GM12892 (cell line): ENCODE results near the gene APOA5.

Source experiments
- POLR2A ChIP-seq: IDR thresholded peaks from 2 replicates; pipeline ENCODE4 v1.6.1; 2011; ENCODE audit warnings: low read depth, low read length, control low read depth
- POLR2AphosphoS5 ChIP-seq: IDR thresholded peaks from 2 replicates; pipeline ENCODE4 v1.6.1; 2011; ENCODE audit warnings: low read depth, low read length, control low read depth
- TAF1 ChIP-seq: IDR thresholded peaks from 2 replicates; pipeline ENCODE4 v1.6.1; 2011; ENCODE audit warnings: low read depth, mild to moderate bottlenecking, control low read depth, low read length, borderline replicate concordance

DNA sequence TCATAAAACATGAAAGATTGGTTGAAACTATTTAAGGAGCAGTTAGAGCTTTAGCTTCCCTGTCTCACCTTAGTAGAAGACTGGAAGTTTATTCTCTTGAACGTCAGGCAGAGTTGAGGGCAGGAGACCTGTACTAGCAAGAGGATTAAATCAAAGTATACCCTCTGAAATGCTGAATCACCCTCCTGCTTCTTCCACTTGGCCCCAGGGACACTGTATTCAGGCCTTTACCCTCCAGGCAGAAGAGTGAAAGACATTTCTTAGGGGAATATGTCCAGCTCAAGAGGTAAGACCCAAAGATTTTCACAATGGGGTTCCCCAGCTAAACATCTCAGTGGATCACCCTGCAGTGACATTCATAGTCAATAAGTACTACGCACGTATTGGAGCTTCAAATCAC lies 19.5 kb upstream of the APOA5 start:
- TF ChIP-seq POLR2A (no peak), POLR2AphosphoS5 (no peak), TAF1 (no peak)
